HepG2 (cell line): ENCODE results near the gene MRPL50. TPM values are rescaled to one million over a fixed set of nuclear protein-coding genes. Genes with fewer than 3 reads are reported as not detected.

Experiments
- ETV5 ChIP-seq: IDR thresholded peaks from 2 replicates; pipeline ENCODE4 v1.6.1; 2018; ENCODE audit warnings: missing biosample characterization, missing genetic modification reagents, inconsistent platforms, borderline replicate concordance
- HNF4G ChIP-seq, 2 experiments: sonication (generic) in 1 of 2; formaldehyde crosslinking in 1 of 2; IDR thresholded peaks; 2 replicates each; pipeline versions ENCODE4 v1.4.0 to v1.6.1; 2011 to 2020; ENCODE audit warnings: borderline replicate concordance in 2 of 2, low read depth in 2 of 2, mild to moderate bottlenecking in 2 of 2, low read length in 1 of 2, missing genetic modification reagents in 1 of 2, moderate library complexity in 1 of 2
- MYPOP ChIP-seq: sonication (generic); formaldehyde crosslinking; IDR thresholded peaks from 2 replicates; pipeline ENCODE4 v1.8.1; 2023; ENCODE audit warnings: mild to moderate bottlenecking, moderate library complexity, missing genetic modification reagents
- NCOA5 ChIP-seq: sonication (generic); formaldehyde crosslinking; IDR thresholded peaks from 2 replicates; pipeline ENCODE4 v1.4.0; 2020; ENCODE audit warnings: missing genetic modification reagents
- NFE2 ChIP-seq: sonication (generic); formaldehyde crosslinking; IDR thresholded peaks from 2 replicates; pipeline ENCODE4 v1.4.0; 2020; ENCODE audit warnings: missing genetic modification reagents
- RFXANK ChIP-seq: IDR thresholded peaks from 2 replicates; pipeline ENCODE4 v1.6.1; 2016
- TBP ChIP-seq: sonication (generic); formaldehyde crosslinking; IDR thresholded peaks from 2 replicates; pipeline ENCODE4 v1.5.0; 2020; ENCODE audit warnings: missing genetic modification reagents
- ZBED4 ChIP-seq: sonication (generic); formaldehyde crosslinking; IDR thresholded peaks from 2 replicates; pipeline ENCODE4 v1.4.0; 2020; ENCODE audit warnings: missing genetic modification reagents, borderline replicate concordance
- ZBTB10 ChIP-seq: sonication (generic); formaldehyde crosslinking; IDR thresholded peaks from 2 replicates; pipeline ENCODE4 v1.4.0; 2020; ENCODE audit warnings: missing genetic modification reagents, borderline replicate concordance
- ZC3H4 ChIP-seq: sonication (generic); formaldehyde crosslinking; IDR thresholded peaks from 2 replicates; pipeline ENCODE4 v1.4.0; 2020; ENCODE audit warnings: missing genetic modification reagents, borderline replicate concordance
- ZFP36L2 ChIP-seq: sonication (generic); formaldehyde crosslinking; IDR thresholded peaks from 2 replicates; pipeline ENCODE4 v1.4.0; 2020; ENCODE audit warnings: missing genetic modification reagents
- ZNF30 ChIP-seq: sonication (generic); formaldehyde crosslinking; IDR thresholded peaks from 2 replicates; pipeline ENCODE4 v1.5.0; 2020; ENCODE audit warnings: mild to moderate bottlenecking, missing genetic modification reagents
- ZNF335 ChIP-seq: sonication (generic); formaldehyde crosslinking; IDR thresholded peaks from 2 replicates; pipeline ENCODE4 v1.4.0; 2020; ENCODE audit warnings: missing genetic modification reagents
- ZNF460 ChIP-seq: sonication (generic); formaldehyde crosslinking; IDR thresholded peaks from 2 replicates; pipeline ENCODE4 v1.5.1; 2020; ENCODE audit warnings: missing genetic modification reagents, mild to moderate bottlenecking, borderline replicate concordance
- ZNF557 ChIP-seq: sonication (generic); formaldehyde crosslinking; IDR thresholded peaks from 2 replicates; pipeline ENCODE4 v1.4.0; 2020; ENCODE audit warnings: missing genetic modification reagents
- polyA plus RNA-seq, 8 experiments: library from polyadenylated mRNA; depleted of rRNA in 3 of 8; stranded (reverse) in 7 of 8; unstranded in 1 of 8; fragments of >200 nt; fragmentation: Illumina TruSeq in 4 of 8; extraction: Trizol in 4 of 8; gene quantifications; 2 replicates each; pipeline versions ENCODE4 v1.2.1 to v1.2.3, GENCODE V29; 2011 to 2016; ENCODE audit warnings: low read depth in 4 of 8, missing spikeins in 1 of 8, mixed read lengths in 1 of 8; ENCODE audit not compliant: insufficient read depth in 1 of 8
- total RNA-seq, 5 experiments: library from RNA; depleted of rRNA; stranded (reverse); fragments of >200 nt; fragmentation: Illumina TruSeq; extraction: Trizol; gene quantifications; 2 replicates each; pipeline ENCODE4 v1.2.3, GENCODE V29; 2016; ENCODE audit warnings: low read depth in 1 of 5

MRPL50 gene
- total and polyA plus RNA-seq, 2 of the 13 experiments (the other 11 are each of a cell fraction or from before 2014, with no cell fraction given) = 37.1 to 70.0 TPM

GRCh38 chr9:101433229-101433628 lies 34.8 kb upstream of the MRPL50 start (continued):
- TF ChIP-seq HNF4G (IDR thresholded peaks at IDR 0.05; ENCODE audit: borderline replicate concordance, low read depth, low read length) = peak; percentile 96
- TF ChIP-seq HNF4G (CRISPR knock-in tag; IDR thresholded peaks at IDR 0.05; ENCODE audit: borderline replicate concordance, low read depth) = peak; percentile 67; the same call in 1 of the 2 replicates
- no peak for TF ChIP-seq RFXANK
- no peak for TF ChIP-seq NFE2 (CRISPR knock-in tag)
- TF ChIP-seq ZNF460 (CRISPR knock-in tag) = no peak
- peak; percentile 70; the same call in 1 of the 2 replicates for TF ChIP-seq ZBED4 (CRISPR knock-in tag)
- no peak for TF ChIP-seq ZNF30
- TF ChIP-seq ZBTB10 (CRISPR knock-in tag) = no peak
- no peak for TF ChIP-seq ZFP36L2 (CRISPR knock-in tag)
- TF ChIP-seq MYPOP (CRISPR knock-in tag) = no peak; the same call in 1 of the 2 replicates
- TF ChIP-seq NCOA5 (CRISPR knock-in tag) = no peak
- 0 out of 2 replicates have a peak, but pooled peaks have one; percentile 53 for TF ChIP-seq ZNF335 (CRISPR knock-in tag)
- TF ChIP-seq TBP (CRISPR knock-in tag) = no peak
- peak; percentile 88; the same call in 1 of the 2 replicates for TF ChIP-seq ETV5 (CRISPR knock-in tag)
- TF ChIP-seq ZC3H4 (CRISPR knock-in tag) = no peak
- TF ChIP-seq ZNF557 (CRISPR knock-in tag) = no peak
